NK-92 treated with Interleukin-12 subunit alpha and Interleukin-12 subunit beta, amount 100 ng/mL, for 24 hours (cell line): ENCODE results near the gene CTNNBL1.
"Not testable (repeated sequence)": the region's sequence is repeated elsewhere in the genome, so short reads cannot be mapped to it uniquely, and the experiment has no call there.

Source experiments
- DNase-seq: peaks from one replicate; lab custom pipeline; 2025; lab: John Stamatoyannopoulos, UW

CTNNBL1 gene

DNA sequence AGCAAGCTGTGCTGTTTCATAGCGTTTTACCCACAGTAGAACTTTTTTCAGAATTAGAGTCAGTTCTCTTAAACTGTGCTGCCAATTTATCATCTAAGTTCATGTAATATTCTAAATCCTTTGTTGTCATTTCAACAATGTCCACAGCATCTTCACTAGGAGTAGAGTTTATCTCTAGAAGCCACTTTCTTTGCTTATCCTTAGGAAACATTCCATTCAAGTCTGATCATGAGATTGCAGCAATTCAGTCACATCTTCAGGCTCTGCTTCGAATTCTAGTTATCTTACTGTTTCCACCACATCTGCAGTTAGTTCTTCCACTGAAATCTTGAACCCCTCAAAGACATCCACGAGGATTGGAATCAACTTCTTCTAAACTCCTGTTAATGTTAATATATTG lies 12.5 kb downstream of the CTNNBL1 start:
- no peak for DNase-seq

DNA sequence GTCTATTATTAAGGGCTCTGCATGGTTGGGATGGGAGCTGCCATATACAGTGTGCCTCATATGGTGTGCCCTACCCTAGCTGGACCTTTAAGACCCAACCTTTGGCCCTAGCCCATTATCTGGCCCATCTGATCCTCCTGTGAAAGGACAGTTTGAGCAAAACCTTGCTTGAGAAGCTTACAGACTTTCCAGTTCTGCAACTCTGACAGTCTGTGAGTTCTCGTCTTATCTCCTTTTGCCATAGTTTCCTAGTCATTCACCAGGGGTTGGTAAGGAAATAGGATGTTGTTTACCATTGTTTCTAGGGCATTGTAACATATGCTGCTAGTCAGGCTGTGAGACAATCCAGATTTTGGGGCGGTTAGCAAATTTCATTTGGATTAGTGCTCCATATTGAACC lies 17.2 kb downstream of the CTNNBL1 start:
- no peak for DNase-seq

DNA sequence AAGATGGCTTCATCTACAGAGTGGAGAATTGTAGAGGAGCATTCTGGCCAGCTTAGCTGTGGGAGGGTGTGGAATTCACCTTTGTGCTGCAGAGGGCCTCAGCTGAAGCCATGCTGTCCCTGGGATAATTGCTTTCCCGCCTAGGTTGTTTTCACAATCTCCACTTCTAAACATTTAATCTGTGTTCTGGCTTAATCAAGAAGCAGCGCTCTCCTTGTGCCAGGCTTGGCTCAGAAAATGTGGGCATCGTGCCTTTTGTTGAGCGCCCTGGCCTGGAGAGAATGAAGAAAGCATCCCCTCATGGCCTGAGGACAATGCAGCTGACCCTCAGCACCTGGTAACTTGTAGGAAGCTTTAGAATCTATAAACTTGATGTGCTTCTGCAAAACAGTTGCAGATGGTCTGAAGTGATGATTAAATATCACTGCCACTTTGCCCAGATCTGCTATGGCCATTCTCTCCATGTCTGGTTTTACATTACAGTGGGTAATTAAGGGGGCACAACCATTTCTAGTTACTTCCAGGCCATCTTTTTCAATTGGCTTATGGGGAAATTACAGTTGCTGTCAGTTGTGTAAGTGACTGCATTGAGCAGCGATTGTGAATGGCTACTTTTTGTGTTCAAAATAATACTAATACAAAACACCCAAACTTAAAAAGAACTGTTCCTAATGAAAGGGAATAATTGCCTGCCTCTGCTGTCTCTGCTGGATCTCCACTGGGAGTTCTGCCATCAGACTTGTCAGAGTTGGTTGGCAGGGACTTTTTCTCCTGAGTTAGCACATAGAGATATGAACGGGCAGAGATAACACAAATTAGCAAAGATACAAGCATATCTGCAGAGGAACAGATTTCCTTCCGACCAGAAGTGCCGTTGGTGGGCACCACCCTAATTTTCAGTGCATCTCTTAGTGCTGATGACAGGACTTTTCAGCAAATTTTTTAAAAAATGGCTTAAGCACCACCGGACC lies 18.4 kb downstream of the CTNNBL1 start:
- no peak for DNase-seq

DNA sequence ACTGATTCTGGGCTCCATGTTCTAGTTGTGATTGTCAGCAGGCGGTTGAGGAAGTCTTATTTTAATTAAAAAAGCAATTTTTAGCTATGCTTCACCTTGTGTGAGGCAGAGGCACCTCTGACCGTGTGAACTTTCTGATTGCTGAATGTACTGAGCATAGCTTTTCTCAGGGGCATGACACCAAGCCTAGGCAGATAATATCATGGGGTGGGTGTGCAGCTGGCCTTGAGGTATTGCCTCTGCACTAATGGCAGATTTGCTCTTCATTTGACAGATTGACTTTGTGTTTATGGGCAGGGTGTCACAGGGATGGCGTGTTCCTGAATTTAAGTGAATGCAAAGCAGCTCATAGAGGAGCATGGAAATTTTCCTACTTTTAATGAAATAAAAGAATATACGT lies 19.6 kb downstream of the CTNNBL1 start:
- no peak for DNase-seq

DNA sequence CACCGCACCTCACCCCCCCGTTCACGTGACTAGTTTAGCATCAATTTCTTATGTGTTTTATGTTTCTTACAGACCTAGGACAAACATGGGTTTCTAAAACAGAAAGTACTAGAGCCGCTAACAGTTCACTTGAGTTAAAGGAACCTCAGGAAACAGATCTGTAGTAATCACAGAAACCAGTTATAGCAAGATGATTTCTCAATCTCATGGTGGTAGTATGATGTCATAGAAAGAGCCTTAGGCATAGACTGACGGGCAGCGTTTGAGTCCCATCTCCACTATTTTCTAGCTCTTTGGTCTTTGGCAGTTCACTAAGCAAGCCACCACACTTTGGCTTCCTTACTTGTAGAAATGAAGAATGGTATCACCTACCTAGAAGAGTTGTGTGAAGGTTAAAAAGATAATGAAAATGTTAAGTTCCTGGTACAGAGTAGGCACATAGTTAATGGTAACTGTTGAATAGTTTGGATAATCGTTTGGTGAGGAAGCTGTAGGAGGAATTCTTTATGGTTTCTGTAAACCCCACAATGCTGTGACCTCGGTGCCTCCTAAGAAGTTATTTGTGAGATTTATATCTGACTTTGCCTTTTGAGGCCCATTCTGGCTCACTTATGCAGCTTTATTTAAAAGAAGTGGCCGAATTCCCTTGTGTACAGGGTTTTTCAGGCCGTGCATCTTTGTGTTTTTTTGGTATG lies 21.3 kb downstream of the CTNNBL1 start:
- no peak for DNase-seq

DNA sequence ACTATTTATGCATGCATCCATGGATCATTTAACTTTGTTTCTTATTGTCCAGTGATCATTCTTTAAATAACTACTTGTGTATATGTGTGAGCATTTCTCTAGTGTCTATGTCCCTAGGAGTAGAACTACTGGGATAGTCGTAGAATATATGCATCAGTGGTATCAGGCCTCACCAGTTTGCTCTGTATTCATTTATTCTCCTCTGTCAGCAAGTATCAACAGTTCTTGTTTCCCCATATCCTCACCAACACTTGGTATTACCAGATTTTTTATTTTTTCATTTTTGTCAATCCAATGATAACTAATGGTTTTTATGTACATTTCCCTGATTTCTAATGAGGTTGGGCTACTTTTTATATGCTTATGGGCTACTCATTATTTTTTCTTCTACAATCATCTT lies 27.9 kb downstream of the CTNNBL1 start:
- no peak for DNase-seq

DNA sequence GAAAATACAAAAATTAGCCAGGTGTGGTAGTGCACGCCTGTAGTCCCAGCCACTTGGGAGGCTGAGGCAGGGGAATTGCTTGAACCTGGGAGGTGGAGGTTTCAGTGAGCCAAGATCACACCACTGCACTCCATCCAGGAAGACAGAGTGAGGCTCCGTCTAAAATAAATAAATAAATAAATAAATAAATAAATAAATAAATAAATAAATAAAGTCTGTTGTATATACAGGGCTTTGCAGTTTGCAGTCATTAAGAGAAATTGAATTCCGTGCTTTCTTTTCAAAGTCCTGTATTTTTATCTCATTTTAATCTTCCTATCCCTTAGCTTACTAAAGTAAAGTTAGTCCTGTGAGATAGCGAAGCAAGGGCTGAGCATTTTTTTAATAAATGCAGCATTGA lies 28.5 kb downstream of the CTNNBL1 start:
- not testable (repeated sequence) for DNase-seq

DNA sequence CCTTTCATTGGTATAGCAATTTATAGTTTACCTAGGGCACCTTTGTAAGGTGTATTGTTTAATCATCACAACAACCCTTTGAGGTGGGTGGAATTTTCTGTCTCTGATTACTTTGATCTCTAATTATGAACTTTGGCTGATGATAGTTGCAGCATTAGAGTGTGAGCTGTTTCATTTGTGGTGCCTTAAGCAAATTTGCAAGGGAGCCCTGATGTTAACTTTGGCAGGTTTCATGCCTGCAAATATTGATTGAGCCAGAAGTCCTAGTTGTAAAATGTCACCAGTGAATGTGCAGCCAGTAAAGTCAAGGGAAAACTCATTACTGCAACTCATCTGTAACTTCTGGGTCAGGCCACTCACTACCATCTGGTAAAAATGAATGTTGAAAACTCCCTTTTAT lies 29.8 kb downstream of the CTNNBL1 start:
- DNase-seq: no peak

DNA sequence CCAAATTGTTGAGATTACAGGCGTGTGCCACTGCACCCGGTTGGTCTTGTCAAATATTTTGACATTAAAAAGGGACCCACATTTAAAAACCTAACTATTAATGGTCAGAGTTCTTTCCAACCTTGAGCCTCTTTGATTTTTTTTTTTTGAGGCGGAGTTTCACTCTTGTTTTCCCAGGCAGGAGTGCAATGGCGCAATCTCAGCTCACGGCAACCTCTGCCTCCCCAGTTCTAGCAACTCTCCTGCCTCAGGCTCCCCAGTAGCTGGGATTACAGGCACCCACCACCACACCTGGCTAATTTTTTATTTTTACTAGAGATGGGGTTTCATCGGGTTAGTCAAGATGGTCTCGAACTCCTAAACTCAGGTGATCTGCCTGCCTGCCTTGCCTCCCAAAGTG lies 31.3 kb downstream of the CTNNBL1 start:
- DNase-seq: no peak

DNA sequence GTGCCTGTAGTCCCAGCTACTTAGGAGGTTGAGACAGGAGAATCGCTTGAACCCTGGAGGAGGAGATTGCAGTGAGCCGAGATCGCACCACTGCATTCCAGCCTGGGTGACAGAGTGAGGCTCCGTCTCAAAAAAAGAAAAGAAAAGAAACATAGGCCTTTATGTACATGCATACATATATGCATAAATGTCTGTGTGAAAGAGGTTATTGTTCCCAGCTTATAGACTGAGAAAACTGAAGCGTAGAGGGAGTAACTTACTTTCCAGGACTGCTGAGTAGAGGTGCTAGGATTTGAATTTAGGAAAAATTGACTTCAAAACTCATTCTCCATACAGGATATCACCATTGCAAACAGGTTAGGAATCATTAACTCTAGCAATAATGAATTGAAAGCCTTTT lies 32.0 kb downstream of the CTNNBL1 start:
- no peak for DNase-seq

DNA sequence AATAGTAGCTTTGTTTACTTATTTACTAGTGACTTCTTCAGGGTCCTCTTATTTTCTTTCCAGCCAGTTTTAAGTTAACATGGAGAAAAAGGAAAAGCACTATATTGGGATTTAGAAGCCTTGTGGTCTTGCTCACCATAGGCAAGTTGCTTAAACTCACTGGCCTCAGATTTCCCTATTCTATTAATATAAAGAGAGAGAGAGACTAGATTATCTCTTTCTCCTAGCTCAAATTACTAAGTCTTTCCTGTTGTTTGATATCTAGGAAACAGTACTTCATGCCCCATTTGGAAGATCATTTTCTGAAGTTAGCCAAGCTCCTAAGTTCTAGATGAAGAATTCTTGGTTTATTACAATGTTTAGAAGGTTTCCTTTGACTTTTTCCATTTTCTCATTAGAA lies 32.5 kb downstream of the CTNNBL1 start:
- no peak for DNase-seq

DNA sequence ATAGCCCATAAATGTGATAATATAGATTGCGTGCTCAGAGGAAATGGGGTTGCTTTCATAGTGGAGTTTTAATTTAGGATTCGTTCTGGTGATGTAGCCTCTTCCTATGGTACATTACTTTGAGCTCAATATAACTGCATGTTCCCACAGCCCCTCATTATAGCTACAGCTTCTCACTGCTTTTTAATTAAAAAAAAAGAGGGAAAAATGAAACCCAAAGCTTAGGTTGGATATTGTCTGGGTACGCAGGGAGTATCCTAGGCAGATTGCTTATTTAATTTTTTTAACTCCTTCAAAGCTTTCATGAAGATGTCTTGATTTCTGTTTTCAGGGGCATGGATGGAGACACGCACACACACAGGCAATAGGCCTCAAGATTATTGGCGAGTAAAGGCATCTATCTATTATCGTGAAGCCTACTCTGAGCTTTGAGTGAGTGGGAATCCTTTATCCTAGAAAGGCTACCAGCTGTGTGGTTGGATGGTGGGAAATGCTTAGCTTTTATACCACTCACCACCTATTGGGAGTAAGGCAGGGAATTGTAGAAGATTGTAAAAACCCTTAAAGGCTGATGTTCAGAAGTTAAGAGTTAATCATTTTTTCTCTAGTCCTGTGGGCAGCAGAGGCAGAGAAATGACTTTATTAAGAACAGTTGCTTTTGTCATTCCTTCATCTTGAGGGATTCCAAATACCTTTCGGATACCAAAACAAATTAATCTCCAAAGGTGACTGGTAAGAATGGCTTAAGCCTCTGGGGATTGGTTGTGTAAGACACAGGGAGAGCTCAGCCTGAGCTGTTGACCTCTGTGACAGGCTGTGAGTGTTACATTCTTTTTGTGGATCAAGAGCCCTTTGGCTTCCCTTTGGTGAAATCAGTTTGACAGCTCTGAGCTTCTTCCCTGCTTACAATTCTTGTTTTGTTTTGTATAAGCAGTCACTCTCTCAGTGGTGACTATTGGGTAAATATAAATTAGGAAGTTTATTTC lies 33.4 kb downstream of the CTNNBL1 start:
- no peak for DNase-seq

DNA sequence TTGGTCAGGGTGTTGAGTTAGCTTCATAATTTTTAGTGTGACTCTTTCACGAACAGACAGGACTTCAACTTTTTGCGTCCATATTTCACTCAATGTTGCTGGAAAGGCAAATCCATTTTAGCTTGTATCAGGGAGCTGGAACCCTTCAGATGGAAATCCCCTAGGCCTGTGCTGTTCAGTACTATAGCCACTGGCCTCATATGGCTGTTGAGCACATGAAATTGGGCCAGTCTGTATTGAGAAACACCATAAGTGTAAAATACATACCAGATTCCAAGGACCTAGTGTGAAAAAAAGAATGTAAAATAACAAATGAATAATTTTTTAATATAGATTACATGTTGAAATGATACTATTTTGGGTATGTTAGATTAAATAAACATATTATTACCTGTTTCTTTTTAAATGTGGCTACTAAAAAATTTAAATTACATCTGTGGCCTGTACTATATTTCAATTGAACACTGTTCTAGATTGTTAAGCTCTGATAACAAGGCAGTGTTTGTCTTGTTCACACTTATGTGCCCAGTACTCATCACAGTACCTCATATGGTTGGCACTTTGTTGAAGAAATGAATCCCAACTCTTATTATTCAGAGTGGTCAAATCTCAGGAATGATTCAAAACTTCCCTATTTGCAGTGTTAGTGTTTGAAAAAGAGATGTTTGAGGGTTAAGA lies 34.3 kb downstream of the CTNNBL1 start:
- DNase-seq: no peak

DNA sequence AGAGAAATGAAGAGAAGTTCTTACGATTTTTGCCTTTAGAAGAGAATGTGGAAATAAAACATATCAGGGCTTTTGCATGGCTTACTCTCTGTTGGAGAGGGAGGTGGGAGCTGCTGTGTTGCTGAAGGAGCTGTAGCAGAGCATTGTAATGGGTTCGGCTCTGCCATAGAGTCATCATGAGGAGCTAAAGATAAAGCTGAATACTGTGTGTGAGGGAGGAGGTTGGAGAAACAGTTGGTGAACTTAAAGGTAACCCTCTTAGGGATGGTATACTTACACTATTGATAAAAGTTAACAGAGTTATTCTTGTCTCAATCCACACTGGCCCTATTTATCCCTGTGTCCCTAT lies 34.8 kb downstream of the CTNNBL1 start:
- DNase-seq: no peak

DNA sequence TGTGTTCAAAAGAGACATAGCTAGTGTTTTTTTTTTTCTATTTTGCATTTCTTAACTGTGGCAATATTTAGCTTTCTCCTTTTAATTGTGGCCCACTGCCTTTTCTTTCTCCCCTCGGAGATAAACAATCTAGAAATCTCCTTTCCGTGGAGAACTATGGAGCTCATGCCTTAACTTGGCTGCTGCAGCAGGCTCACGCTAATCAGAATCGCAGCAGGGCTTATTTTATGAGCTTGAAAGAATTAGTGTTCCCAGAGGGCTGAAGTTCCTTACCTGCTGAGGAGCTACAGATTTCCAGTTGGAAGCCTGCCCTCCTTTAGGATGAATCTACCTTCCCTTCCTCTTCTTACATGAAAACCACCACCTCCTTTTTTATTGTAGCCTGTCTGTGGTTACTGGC lies 35.6 kb downstream of the CTNNBL1 start:
- no peak for DNase-seq

DNA sequence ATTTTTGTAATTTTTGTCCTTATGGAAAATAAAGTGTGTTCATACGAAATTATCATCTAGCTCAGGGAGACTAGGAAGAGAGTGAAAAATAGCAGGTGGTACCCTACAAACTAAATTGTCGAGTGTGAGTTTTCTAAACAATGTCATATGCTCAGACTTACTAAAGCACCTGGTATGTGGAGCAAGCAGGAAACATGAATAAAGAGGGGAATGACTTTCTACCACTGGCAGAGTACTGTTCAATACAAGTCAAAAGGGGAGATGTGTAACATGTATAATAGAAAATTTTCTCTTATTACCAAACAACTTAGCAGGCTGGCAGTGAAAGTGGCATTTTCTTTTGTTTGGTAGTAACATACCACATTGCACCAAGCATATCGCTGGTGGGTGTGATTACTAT lies 36.1 kb downstream of the CTNNBL1 start:
- DNase-seq: no peak

DNA sequence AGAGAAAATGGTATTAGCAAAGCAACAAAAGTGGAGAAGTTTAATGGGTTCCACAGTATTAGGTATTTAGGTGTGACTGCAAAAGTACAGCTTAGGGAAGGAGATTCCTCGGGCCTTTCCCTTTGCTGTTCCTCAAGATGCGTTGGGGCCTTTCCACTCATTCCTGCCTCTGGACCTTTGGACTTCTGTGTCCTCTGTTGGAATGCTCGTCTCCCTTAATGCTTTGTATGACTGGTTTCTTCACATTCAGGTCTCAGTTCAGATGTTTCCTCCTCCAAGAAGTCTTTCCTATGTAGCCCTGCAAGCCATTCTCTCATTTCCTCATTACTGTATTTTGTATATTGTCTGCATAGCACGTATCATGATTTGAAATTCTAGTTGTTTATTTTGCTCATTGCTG lies 39.6 kb downstream of the CTNNBL1 start:
- DNase-seq: no peak

DNA sequence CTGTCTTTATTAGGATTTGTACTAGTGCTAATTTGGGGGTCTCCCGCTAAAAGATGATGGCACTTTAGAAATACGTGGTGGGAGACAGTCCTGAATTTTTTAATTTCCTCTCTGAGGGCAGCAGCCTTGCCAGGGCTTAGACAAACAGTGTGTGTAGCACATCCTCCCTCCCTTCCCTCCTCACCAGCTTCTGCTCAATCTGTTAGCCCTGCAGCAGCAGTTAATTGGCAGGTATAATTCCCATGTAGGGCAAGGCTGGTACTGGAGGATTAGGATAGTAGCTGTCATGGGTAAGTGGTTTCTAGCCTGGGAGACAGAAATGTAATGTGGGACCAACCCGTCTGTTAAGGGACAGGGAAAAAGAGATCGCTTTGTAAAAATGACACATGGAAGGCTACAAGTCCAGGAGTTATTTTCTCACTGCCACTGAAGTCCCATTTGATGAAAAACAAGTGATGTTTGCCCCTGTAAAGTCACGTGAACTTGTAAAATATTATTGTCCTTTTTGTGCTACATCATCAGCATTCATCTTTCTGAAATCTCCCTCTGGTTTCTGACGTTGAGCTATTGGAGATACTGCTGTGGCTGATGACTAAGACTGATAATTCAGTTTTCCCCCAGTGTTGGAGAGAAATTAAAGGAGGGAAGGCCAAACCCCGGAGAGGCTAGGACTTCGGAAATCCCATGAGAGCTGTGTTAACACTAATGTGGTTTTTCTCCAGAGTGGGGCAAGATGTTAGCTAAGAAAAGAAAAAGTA lies 40.6 kb downstream of the CTNNBL1 start:
- no peak for DNase-seq

DNA sequence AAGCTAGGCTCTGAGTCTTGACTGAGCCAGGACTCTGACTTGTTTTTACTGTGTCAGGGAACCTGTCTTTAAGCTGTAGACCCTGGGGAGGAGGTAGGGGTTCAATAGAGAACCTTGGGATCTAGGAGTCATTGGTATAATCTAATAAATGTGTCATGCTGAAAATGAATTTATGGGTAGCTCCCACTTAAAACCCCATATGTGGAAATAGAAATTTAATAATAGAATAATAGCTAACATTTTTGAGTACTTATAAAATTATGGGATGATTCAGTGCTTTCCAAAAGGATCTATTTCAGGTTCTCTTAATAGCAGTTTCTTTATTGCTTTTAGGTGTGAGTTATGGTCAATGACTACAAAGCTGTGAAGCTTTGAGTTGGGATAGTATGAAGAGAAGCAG lies 41.7 kb downstream of the CTNNBL1 start:
- no peak for DNase-seq

DNA sequence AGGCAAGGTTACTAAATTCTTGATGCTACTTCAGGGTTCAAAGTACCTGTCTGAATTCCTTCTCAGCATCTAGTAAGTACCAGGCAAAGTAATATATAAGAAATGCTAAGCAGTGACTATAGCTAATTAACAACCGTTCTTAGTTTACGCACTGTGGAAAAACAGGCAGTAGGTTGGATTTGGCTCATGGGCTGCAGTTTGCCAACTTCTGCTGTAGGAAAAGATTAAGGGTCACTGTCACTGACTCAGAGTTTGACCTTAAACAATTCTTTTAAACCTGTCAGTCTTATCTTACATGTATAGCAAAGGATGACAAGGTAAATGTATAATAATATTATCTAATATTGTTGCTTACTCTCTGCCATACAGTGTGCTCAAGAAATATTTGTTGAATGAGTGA lies 42.3 kb downstream of the CTNNBL1 start:
- DNase-seq: no peak

DNA sequence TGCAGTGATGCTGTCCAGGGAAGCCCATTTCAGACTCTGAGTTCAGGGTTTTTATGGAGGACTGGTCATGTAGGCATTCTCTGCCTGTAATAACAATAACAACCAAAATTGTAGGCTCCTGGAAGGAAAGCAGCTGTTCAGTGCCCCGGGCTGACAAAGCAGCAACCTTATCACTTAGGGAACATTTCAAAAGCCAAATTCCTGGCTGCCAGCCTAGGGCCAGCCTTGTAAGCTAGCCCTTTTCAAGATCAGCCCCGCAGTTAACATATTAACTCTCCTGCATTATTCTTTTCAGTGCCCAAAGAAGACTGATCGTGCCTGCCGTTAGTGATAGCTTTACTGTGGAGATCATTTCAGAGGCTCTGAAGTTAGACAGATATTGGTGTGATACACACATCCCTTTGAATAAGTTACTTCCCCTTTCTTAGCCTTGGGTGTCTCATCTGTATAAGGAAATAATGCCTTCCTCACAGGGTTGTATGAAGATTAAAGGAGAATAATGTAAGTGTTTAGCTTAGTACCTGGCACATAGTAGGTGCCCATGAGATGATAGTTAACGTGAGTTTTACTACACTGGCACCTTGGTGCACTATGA lies 44.1 kb downstream of the CTNNBL1 start:
- DNase-seq: no peak
